HG02642 (cell line): ENCODE measurements around the gene CDCA4.

Experiments used
- ATAC-seq: cut with Tn5 transposase; IDR thresholded peaks from one replicate; pipeline ENCODE4 v1.9.1; 2021; ENCODE audit warnings: mild to moderate bottlenecking; ENCODE audit not compliant: unreplicated experiment, poor library complexity

The CDCA4 gene

DNA sequence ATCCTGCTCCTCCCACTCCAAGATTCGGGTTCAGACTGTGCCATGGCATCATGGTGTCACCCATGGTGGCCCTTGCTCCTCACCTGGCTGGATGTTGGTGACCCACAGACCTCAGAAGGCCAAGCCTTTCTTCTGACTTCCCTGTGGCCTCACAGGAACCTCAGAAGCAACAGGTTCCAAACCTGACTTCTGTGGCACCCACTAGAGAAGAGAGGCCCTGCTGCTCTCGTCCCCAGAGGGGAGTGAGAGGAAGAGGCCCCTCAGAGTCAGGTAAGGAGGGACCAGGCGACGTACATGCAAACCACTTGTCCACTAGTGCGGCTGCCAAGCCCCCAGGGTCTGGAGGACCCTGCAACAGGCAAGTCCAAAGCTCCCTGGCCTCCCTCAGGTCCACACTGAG is 24.9 kb downstream of the CDCA4 start:
- no peak for ATAC-seq

DNA sequence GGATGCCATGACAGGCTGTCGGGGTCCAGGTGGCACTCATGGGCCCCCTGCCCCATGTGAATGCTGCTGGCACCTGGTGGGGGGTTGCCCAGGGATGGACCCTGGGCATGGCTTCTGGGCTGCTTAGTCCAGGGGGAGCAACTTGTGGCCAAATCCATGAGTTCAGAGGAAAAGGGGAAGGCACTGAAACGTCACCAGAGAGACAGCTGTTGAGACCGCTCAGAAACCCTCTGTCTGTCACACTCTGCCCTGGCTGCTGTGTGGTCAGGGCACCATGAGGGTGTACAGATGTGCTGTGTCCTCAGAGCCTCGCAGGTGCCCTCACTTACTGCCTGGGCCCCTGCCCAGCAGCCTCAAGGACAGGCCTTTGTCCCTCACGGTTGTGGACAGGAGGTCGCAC is 25.9 kb downstream of the CDCA4 start:
- ATAC-seq, result no peak

DNA sequence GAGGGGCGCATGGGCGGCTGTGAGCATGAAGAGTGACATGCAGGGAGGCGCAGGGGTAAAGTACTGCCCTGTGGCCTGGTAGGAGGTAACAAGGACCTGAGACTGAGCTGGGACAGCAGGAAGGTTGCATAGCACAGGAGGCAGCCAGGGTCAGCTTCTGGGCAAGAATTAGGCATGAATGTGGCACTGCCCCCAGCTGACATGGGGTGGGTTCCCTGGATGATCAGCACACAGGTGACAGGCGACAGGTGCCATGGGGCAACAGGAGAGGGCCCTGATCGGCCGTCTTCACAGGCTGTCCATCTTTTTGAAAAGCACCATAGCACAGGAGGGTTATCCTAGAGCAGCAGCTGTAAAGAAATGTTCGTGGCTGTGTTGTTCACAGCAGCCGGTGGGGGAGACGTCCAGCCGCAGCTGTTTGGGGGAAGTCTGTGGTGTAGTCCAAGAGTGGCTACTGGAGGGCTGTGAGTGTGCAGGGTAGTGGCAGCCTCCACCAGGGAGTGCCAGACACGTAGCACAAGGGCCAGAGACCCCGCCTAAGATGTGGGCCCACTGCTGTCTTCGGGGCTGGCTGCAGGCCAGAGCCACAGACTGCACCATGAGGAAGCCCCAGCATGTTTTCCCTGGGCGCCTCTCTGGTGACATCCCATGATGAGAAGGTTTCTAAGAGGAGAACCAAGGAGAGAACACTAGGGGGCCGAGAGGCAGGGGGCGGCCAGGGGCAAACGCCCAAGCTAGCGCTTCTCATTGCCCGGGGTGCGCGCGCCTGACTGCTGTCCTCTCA is 26.9 kb downstream of the CDCA4 start:
- ATAC-seq, result no peak

DNA sequence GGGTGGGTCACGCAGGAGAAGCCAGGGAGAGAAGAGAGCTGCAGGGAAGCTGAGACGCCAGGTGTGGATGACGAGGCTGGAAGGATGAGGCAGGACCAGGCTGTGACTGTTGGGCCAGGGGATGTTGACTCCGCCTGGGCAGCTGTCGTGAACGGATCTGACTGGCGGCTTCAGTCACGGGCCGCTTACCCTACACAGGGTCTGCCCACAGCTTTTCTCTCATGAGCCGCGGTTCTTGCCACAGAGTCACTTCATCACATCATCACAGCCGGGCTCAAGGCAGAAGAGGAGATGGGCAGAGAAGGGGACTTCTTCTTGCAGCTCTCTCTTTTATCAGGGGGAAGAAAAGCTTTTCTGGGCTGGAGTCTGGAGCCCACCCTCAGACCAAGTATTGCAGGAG is 27.6 kb downstream of the CDCA4 start:
- ATAC-seq, result no peak

DNA sequence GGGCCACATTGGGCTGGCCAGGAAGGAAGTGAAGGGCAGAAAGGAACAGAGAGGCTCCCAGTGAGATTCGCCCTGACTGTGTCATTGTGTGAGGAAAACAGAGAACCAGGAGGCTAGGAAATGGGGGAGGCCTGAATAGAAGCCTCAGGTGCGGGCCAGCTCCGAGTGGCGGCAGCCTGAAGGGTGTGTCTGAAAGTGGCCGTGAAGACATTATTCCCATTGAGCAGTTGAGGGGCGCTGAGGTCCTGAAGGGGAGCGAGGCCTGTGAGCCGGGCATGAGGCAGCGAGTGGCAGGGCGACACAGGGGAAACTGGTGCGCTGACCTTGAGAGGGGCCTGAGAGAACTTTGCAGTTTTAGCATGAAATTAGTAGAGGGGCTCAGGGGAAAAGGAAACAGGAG is 28.4 kb downstream of the CDCA4 start:
- no peak for ATAC-seq

DNA sequence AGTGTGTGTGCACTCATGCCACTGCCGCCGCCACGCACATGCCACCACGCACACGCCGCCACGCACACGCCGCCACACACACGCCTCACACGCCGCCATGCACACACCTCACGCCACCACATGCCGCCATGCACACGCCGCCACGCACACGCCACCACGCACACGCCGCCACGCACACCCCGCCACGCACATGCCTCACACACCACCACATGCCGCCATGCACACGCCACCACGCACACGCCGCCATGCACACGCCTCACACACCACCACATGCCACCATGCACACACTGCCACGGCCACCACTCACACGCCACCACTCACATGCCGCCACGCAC is 29.0 kb downstream of the CDCA4 start:
- ATAC-seq, result no peak

DNA sequence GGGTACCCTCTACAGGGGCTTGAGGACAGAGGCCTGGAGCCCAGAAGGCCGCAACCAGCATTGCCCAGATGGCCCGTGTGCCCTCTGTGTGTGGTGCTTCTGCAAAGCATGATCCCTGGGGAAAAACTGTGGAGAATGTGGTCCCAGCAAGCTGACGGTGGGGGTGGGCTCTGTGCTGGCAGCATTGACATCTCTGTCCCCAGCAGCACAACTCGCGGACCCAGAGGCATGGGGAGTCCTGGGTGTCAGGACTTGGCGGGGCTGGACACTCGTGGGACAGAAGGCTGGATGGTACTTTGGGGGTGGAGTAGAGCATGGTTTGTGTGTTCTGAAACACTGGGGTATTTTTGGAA is 31.0 kb downstream of the CDCA4 start:
- ATAC-seq, result no peak

DNA sequence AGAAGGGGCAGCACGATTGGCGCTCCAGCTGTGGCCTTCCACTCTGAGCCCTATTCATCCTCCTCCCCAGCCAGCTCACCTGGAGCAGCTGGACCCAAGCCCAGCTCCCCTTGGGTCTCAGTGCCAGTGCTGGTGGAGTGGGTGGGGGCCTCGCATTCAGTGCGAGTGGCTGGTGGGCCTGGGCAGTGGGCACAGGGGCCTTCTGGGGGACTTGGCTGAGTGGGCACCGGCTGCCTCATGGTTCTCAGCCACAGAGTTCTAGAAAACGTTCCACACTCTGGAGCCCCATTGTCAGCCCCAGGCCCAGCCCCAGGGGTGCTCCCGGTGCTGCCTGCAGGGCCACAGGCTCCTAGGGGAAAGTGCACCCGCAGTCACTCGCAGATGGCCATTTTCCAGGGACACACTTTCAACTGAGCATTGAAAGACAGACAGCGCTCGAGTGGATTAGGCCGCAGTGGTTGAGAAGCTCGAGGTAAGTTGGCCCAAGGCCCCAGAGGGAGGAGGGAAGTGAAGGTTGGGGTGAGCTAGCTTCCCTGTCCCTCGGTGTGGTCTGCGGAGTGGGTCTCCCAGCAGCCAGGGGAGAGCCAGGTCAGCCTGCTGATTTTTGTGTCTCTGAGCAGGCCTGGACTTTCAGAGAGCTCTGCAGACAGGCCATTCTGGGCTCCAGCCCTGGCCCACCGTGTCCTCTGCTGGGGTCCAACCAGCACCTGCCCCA is 31.5 kb downstream of the CDCA4 start:
- no peak for ATAC-seq

DNA sequence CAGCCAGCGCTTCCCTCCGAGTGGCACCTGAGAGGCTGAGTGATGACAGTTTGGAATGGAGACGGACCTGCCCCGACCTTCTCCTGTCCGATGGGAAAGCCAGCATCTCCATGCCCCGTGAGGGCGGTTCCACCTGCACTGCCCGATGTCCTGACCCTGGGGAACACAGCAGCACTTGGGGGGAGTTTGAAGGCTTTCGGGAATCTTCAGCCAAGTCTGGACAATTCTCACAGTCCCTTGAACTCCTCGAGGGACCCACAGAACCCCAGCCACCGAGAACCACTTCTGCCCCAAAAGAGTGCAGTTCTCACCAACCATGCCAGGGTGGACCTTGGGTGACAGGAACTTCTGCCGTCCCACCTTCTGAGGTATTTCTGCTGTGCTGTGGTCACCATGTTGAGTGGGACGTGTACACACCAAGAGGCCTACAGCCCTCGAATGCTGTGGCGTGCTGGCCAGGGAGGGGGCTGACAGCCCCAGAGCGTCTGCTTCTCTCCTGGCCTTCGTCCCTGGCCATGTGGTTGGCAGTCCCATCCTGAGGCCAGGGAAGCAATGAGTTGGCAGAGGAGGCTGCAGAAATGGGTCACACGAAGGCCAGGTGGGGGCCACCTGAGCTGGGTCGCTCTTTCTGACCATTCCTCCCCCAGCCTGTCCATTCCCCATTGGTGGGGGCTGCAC is 34.3 kb downstream of the CDCA4 start:
- ATAC-seq, result no peak

DNA sequence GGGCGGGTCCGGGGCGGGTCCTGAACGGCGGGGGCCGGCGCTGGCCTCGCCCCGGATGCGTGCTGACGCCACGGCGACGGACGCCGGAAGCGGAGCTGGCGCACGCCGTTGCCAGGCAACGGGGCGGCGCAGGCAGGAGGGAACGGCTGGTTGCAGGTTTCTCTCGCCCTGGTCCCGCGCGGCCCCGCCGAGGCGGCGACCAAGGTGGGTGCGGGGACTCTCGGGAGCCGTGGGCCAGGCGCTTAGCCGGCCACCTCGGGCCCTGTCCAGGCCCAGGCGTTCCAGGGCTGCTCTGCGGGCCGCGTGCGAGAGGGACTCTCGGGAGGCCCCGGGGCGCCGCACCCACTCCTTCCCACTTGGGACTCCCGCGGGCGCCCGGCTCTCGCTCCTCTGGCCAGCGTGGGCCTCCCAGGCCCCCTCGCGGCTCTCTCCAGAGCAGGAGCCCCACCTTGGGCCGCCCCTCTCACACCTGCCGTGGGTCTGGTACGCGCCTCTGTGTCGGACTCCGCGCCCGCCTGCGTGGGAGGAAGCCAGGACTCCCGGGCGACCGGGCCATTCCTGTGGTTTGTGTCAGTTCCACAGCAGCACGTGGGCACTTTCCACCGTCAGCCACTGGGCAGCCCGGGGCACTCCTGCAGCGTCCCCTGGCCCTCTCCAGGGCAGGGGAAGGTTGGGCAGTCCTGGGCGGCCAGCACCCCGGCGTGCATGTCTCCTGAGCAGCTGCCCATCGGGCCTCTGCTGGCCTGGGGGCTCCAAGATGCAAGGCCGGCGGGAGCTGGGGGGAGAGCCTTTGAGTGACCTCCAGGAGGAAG is 35.0 kb downstream of the CDCA4 start, which contains the start of gene CLBA1:
CLBA1 (plus strand) TSS at position 114 of the 812 bp plus-strand sequence; CDS start at position 758, 644 bp downstream.
- peak; percentile 92 for ATAC-seq

DNA sequence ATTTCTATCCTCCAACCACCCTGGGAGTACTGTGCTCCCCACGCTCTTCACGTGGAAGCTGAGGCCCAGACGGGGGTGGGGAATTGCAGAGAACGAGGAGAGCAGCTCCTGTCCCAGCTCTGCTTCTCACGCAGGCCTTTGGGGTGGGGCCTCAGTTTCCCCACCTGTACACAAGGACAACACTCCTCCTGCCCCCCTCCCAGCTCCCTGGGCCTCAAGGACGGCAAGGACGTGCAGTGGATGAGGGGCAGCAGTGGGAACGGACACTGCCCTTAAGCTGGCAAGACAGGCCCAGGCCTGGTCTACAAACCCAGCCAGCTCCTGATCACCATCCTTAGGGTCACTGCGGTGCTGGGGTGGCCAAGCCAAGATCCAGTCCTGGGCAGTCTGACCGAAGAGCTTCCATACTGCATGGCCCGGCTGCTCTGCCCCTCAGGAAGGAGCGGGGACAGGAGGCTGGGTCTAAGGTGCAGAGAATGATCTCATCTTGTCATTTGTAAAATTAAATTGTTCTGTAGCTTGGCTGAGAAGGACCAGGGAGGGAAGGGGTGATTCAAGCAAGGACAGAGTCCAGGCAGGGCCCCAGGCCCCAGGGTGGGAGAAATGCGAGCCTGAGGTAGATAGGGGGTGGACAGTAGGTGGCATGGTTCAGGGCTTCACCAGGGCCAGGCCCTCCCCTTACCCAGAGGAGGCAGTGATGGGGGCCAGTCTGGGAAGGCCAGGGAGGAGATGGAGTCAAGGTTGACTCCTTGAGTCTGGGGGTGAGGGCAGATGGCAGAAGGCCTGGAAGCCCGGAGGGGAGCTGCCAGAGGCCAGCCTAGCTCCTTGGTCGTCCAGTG is 36.6 kb downstream of the CDCA4 start:
- no peak for ATAC-seq

DNA sequence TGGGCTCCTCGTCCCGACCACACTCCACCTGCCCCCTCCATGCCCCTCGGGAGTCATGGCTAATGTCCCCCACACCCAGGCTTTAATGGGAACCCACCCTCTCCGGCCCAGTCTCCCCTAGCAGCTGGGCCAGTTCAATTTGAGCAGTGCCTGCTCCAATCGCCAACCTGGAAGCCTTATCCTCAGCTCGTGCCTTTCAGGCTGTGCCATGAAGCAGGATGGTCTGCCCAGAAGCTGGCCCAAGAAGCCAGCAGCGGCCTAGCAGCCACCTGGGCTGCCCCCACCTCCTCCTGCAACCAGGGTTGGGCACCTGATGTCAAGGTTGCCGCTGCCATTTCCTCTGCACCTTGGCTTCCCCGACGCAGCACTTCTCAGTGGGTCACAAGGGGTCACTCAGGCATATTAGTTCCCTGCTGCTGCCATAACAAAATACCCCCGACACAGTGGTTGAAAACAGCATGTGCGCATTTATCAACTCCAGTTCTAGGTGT is 37.6 kb downstream of the CDCA4 start:
- ATAC-seq, result no peak

DNA sequence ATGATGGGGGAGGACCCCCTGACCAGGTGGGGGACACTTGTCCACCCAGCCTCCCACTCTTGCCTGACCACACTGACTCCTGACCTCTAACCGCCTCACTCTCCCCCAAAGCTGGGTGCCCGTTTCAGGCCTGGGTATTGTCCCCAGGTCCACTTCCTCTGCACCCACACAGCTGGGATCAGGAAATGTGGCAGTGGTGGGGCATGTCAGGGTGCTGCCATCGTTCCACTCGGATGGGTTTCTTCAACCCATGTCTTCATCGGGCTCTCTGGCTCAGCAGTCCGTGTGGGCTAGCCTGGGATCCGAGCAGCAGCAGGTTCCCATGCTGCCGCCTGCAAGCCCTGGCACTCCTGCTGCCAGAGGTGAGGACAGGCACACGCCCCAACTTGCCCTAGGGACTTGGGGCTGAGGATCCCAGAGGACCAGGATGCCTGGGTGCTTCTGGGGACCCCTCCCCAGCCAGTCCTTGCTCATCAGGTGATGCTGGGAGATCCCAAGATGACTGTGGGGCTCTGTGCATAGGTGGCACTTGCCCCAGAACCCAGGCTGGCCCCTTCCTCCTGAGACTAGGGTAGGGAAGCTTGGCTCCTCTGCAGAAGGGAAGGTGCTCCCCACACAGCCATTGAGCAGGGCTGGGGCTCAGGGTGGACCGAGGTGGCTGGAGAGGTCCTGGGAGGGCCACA is 38.2 kb downstream of the CDCA4 start:
- no peak for ATAC-seq

DNA sequence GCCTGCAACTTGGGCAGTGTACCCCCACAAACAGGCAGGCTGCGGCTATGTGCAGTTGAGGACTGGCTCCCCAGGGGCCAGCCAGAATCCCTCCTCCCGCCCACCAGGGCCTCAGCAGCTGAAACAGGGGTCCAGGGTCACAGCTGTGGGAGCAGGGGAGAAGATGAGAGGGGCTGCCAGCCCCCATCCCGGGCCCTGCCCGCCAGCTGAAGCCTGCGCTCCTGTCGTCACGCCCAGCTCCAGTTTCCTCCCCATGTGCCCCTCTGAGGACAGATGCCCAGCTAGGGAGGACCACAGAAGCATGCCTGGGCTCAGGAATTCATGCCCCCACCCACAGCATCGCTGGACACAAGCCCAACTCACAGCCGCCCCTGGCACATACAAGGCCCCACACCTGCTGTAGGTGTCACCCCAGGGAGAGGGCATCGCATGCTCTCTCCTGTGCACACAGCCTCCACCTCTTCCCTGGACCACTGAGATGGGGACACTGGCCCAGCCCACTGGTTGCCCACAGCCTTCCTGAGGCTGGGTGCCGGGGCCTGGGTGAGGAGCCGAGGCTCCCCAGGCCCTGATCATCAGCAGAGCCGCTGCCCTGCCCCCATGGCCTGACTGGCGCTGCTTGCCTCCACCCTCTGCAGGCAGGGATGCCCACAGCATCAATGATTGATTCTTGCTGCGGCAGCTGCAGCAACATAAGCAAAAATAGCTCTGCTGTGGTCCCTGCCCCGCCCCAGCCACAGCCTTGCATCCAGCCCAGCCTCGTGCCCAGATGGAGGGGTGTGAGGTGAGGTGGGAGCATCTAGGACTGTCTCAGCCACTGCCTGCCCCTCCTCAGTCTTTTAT is 39.0 kb downstream of the CDCA4 start:
- no peak for ATAC-seq

DNA sequence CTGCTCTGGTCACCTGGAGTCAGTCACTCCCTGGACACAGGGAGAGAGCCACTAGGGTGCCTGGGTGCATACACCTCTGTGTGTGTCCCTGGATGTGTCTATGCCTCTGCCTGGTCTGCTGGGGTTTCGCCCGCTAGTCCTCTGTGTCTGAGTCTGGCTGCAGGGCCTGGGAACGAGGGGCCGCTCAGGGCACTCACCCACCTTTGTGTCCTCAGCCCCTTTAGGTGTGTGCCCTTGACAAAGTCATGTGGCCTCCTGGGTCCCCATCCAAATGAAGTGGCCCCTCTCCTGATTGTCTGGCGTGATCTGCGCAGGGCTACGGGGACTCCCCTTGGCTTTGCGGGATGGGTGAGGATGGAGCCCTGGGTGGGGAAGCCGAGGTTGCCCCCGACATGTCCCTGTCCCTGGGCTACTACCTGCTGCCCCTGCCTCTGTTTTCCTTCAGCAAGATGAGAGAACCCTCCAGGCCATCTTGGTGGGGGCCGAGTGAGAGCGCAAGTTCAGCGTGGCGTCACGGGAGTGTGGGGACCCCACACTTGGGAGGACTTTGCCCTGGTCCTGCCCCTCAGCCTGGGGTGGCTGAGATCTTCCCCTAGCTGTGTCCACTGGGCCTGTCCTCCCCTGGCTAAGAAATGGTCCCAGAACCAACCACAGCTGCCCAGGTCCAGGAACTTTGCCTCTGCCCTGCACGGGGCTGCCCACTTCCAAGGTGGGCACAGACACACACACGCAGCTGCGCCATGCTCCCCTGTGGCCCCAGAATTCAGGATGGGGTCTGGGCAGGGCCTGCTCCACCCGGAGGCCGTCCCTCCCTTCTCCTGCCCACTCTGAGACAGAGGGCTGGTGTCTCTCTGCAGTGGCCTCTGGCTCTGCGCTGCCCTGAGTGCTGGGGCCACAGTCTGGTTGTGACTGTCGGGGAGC is 40.0 kb downstream of the CDCA4 start:
- no peak for ATAC-seq

DNA sequence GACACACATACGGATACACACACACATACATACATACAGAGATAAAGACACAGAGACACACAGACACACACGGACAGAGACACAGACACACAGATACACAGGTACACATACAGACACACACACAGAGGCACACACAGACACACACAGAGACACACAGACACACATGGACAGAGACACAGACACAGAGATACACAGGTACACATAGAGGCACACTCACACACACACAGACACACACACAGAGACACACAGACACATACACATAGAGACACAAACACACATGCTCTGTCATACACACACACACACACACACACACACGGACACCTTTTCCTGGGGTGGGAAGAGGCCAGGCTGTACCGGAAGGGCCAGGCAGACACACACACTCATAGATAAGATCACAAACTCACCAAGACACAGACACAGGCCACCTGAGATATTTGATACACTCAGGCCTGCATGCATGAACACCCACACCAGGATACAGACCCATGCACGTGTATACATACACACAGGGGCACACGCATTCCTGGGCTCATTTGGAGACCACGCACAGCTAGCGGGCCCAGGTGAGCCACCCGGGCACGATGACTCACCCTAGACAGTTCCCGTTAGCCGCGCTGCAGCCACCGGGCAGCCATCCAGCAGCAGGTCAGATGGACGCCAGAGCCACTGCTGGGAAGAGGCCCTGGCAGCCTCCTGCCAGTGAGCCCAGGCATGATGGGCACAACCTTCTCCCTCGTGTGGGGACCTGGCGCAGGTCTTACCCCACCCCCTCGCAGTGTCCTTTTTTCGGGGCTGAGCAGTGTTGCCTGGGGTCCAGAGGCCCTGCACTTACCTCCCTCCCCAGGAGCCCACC is 40.9 kb downstream of the CDCA4 start:
- ATAC-seq, result no peak
